HG02678 (cell line): Measurements from ENCODE around the gene STPG3.

ENCODE experiments used
- ATAC-seq: cut with Tn5 transposase; IDR thresholded peaks from one replicate; pipeline ENCODE4 v1.9.1; 2021; ENCODE audit warnings: mild to moderate bottlenecking, moderate library complexity; ENCODE audit not compliant: unreplicated experiment

STPG3 gene

DNA sequence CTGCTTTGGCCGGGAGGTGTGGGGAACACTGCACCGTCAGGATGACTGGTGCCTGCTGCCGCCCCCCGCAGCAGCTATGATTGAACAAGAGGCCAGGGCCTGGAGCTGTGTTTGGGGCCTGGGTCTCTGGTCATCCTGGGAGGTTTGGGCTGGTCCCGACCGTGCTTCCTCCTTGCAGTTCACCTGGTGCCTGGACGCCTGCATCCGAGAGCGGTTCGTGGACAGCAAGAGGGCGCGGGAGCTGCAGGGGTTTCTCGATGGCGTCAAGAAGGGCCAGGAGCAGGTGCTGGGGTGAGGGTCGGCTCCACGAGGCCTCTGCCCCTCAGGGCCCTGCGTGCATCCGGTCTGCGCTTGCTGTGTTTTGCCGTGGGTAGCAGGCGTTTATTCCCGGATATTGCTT, 13.0 kb downstream of the STPG3 start:
- no peak for ATAC-seq

DNA sequence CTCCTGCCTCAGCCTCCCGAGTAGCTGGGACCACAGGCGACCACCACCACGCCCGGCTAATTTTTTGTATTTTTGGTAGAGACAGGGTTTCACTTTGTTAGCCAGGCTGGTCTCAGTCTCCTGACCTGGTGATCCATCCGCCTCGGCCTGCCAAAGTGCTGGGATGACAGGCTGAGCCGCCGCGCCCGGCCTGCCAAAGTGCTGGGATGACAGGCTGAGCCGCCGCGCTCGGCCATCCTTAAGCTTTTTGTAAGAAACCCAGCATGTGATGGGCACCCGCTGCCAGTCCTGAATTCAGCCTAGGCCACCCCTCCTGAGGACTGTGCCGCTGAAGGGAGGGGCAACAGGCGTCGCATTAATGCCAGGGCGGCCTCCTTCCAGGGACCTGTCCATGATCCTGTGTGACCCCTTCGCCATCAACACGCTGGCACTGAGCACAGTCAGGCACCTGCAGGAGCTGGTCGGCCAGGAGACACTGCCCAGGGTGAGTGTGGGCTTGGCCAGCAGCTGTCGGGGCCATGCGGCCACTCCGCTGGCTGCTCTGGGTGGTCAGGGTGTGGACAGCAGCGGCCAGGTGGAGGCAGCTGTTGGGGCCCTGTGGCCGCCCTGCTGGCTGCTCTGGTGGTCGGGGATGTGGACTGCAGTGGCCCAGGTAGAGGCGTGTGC, 14.5 kb downstream of the STPG3 start:
- ATAC-seq, result no peak

DNA sequence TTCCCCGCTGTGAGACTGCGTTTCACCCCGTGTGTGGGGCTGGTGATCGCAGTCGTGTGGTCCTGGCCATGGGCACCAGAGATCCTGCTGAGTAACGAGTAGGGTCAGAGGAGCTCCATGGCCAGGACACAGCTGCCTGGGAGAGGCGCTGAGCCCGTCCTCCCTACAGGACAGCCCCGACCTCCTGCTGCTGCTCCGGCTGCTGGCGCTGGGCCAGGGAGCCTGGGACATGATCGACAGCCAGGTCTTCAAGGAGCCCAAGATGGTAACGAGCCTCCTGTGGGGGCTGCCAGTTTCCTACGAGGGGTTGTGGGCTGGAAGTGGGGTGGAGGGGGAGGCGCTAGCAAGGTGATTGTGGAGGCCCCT, 15.1 kb downstream of the STPG3 start:
- ATAC-seq, result no peak

DNA sequence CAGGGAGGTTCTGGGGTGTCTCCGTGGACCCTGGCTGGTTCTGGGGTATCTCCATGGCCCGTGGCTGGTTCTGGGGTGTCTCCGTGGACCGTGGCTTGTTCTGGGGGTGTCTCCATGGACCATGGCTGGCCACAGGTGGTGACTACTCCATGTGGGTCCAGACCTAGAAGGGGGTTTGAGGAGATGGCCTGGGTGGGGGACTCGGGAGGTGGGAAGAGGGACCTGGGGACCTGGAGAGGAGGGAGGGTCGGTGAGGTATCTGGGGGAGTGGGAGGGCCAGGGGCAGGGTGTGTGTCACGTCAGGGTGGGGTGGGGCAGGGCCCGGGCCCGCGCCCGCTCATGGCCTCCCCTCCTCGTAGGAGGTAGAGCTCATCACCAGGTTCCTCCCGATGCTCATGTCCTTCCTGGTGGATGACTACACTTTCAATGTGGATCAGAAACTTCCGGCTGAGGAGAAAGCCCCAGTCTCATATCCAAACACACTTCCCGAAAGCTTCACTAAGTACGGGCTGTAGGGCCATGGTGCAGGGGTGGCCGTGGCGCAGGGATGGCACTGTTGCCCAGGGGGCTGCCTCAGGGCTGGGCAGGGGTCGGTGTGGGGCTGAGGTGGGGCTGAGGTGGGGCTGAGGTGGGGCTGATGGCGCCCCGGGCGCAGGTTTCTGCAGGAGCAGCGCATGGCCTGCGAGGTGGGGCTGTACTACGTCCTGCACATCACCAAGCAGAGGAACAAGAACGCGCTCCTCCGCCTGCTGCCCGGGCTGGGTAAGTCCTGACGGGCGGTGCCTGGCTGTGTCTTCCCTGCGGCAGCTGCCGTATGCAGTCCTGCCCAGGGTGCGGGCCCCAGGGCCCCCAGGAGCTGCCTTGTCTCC, 15.7 kb downstream of the STPG3 start:
- ATAC-seq, result no peak

DNA sequence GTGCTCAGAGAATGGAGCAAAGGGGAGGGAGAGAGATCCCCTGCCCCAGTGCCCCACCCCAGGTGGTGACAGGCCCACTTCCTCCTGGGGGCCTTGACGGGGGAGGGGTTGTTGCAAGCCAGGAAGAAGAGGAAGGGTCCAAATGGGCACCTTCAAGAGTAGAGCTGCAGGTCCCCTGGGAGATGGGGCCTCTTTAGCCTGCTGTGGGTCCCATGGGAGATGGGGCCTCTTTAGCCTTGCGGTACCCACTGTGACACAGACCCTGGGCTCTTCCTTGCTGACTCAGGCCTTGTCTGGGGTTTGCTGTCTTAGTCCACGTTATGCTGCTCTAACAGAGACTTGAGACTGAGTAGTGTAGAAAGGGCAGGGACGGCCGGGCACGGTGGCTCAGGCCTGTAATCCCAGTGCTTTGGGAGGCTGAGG, 16.9 kb downstream of the STPG3 start:
- no peak for ATAC-seq

DNA sequence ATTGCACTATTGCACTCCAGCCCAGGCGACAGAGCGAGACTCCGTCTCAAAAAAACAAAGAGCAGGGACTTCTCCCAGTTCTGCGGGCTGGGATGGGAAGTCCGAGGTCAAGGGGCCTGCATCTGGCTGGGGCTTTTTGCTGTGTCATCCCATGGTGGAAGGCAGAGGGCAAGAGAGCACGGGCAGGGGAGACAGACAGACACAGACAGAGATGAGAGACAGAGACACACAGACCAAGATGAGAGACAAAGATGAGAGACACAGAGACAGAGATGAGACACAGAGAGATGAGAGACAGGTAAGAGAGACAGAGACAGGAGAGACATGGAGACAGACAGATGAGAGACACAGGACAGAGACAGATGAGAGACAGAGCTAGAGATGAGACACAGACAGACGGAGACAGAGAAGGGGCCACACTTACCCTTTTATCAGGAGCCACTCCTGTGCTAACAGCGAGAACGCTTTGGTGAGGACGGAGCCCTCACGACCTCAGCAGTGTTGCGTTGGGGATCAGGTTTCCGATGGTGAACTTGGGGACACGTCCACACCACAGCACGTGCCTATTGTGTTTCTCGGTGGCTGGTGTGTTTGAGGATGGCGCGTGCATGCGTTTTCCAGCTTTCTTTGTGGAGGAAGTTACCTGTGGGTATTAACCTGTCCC, 17.6 kb downstream of the STPG3 start:
- ATAC-seq, result no peak

DNA sequence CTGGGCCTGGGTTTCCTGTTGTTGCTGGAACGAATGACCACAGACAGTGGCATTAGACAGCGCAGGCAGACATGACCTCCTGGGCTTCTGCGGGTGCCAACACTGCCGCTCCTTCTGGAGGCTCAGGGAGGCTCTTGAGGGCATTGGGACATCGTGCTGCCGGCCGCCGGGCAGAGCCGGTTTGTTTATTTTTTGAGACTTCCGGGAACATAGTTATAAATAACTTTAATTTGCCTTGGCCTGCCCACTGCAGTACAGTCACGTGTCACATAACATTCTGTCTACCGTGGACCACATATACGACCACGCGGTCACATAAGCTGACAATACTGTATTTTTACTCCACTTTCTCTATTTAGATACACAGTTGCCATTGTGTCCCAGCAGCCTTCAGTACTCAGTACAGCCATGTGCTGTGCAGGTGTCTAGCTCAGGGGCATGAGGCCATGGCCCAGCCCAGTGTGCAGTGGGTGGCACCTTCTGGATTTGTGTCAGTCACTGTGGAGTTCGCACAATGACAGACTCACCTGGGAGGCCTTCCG, 18.2 kb downstream of the STPG3 start:
- no peak for ATAC-seq

DNA sequence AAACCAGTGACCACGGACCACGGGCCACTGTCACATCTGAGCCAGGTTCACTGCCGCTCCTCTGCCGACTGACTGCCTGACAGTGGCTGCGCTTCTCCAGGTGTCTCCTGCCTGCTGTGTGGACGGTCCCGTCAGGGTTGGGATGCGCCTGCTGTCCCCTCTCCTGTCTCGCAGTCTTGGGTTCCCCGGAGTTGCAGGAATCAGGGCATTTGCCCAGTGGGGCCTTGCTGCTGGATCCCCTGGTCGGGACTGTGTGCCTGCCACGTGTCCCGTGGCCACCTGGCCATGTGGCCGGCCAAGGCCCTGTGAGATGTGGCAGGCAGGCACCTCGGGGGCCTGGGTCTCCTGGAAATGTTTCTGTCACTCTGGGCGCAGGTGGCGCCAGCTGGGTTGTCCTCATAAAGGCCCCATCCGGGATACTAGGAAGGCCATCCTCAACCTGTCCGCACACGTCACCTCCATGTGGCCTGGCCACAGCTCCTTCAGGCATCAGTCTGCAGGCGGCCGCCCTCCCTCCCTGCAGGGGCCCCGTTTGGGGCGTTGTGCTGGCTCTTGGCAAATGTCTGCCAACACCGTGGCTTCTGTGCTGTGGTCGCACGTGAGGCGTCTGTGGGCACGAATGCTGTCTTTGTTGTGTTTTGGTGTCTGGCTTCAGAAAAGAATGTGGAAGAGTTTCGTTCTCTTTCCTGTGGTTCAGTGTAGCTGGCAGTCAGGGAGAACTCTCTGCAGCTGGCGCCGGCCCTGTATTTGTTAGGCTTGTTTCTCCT, 20.0 kb downstream of the STPG3 start:
- ATAC-seq, result no peak

DNA sequence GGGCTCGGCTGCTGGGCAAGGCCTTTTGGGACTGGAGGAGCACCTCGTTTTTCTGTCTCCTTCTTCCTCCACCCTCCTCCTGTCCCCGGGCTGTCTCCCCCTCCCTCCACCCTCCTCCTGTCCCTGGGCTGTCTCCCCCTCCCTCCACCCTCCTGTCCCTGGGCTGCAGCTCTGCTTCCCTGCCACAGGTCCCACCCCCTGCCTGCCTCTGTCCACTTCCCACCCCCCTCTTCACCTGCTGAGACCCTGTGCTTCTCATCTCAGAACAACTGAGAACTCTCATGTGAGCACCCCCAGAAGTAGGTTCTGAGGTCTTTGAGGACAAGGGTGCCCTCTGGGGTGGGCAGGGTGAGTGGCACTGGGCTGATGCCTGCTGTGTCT, 20.6 kb downstream of the STPG3 start:
- ATAC-seq, result no peak

DNA sequence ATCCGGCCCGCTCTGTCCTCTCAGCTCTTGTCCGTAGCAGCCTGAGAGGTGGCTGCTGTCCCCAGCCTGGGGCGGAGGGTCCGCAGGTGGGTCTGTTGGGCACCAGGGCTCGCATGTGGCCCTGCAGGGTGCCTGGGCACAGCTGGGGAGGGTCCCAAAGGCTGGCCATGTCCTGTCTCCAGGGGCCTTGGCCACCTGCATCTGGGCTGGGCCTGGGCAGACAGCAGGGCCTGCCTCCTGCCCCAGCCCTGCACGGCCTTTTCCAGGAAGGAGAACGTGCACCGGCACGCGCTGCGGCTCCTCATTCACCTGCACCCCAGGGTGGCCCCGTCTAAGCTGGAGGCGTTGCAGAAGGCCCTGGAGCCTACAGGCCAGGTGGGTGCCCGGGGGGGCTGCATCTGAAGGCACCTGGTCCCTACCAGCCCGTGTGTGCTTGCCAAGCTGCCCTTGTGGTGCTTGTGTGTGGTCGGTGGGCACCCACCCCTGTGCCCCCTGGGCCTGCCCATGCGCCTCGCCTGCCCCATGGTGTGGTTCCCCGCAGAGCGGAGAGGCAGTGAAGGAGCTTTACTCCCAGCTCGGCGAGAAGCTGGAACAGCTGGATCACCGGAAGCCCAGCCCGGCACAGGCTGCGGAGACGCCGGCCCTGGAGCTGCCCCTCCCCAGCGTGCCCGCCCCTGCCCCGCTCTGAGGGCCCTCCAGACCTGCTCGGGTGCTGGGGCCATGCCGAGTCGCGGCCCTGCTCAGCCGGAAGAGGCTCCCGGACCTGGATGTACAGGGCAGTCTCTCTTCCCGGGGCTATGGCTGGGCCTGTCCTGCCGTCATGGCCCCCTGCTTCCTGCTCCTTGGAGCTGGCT, 21.4 kb downstream of the STPG3 start:
- ATAC-seq, result no peak

DNA sequence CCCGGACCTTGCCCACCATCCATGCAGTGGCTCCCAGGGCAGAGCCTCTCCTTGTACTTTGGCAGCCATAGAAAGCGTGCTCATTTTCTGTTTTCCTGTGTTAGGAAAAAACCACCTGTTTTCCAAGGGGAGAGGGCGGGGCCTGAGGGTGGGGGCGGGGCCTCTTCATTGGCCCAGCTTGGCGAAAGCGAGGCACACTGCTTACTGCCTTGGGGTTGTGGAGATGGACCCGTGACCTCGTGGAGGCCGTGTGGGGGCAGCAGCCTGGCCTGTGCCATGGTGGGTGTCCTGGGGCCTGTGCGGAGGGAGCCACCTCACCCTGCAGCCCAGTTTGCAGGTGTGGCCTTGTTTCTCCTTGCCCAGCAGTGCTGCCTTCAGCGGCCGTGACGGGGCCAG, 22.0 kb downstream of the STPG3 start:
- no peak for ATAC-seq

DNA sequence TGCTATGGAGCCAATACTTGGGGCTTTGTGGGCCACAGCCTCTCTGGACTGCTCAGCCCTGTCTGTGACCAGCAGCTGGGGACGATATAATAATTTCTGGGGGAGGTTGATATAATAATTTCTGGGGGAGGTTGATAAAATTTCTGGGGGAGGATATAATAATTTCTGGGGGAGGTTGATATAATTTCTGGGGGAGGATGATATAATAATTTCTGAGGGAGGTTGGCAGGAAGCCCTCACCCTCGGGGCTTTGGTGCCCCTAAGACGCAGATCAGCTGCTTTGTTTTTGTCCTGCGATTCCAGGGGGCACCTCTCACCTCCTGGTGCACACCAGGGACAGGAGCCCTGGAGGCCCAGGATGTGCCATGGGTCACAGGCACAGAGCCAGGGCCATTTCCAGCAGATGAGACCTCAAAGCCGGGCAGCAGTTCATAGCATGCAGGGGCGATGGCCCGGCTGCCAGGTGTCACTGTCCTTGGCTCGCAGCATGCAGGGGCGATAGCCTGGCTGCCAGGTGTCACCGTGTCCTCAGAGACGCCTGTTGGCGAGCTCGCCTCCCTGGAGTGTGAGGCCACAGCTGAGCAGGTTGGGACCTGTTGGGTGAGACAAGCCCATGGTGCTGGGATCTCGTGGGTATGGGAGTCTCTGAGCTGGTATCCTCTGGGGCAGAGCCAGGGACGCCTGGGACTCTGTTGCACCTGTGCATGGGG, 22.7 kb downstream of the STPG3 start:
- ATAC-seq, result no peak

DNA sequence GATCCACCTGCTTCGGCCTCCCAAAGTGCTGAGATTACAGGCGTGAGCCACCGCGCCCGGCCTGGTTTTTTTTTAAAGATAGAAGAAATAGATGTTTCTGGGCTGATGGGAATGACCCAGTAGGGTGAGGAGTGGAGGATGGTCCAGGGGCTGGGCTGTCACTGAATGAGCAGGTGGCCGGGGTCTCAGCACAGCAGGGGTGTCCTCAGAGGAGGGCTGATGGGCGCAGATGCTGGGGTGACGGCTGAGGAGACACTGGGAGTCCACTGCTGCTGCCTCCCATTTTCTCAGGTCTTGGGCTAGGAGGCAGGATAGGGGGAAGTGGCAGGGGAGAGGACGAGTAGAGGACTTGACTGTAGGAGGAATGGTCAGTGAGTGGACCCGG, 24.1 kb downstream of the STPG3 start:
- no peak for ATAC-seq

DNA sequence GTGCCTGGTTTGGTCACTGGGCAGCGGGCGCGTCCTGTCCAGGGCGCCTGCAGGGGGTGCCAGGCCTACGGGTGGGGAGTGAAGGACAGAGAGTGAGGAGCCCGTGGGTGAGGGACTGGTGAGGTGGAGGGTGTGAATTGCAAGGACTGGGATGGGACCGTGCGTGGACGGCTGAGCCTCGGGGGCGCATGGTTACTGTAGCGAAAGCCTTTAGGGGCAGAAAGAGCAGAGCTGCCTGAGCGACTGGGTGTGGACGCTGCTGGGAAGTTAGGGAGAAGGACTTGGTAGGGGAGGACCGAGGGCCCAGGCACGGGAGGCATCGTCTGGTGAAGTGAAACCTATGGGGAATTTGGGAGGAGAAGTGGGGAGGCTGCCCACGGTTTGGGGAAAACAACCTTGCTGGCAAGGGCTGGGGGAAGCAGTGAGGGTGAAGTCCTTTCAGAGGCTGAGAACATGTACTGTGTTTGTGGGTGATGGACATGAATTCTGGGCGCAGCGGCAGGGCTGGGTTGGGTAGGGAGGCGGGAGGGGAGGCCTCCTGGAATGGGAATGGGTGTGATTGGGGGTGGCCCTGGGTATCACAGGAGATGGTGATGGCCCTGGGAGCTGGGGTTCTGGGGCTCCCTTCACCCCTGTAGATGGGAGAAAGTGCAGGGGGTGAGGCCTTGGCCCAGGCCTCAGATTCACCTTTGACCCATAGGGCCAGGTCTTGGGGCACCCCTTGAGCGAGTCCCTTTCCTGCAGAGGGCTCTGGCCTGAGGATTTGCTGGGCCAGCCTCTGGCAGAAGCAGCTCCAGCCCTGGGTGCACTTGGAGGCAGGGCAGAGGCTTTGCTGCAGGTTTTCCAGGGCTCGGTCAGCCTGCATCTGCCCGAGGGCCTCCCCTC, 24.7 kb downstream of the STPG3 start:
- ATAC-seq, result no peak

DNA sequence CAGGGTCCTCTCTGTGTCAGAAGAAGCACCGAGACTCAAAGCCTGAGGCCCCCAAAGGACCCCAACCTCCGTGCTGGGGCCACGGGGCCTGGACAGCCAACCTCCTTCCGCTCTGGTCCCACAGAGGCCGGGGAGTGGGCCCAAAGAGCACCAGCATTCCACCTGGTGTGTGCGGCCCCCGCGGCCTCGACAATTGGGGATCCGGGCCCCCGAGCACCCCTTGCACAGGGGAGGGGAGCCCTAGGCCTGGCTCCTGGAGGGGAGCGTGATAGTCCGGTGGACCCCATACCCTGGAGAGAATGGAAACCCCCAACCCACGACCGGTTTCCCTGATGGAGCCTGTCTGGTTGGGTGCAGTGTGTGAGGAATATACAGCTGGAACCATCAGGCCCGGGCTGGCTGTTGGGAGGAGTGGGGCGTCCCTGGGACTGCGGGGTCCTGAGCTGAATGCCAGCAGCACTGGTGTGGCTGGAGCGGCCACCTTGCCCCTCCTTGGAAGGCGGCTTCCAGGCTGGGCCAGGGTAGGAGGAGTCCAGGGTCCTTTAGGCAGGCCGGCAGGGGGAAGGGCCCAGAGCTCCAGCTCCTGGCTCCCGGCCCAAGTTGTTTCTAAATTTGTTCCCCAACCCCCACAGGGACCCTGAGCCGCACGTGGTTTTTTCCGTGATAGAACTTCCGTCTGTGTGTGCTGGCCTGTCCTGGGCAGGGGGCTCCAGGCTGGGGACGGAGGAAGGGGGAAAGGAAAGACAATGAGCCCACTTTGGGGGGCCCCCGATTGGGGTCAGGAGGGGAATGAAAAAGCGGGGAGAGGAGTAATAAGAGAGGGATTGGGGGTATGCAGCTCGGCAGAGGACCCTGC, 25.6 kb downstream of the STPG3 start:
- no peak for ATAC-seq

DNA sequence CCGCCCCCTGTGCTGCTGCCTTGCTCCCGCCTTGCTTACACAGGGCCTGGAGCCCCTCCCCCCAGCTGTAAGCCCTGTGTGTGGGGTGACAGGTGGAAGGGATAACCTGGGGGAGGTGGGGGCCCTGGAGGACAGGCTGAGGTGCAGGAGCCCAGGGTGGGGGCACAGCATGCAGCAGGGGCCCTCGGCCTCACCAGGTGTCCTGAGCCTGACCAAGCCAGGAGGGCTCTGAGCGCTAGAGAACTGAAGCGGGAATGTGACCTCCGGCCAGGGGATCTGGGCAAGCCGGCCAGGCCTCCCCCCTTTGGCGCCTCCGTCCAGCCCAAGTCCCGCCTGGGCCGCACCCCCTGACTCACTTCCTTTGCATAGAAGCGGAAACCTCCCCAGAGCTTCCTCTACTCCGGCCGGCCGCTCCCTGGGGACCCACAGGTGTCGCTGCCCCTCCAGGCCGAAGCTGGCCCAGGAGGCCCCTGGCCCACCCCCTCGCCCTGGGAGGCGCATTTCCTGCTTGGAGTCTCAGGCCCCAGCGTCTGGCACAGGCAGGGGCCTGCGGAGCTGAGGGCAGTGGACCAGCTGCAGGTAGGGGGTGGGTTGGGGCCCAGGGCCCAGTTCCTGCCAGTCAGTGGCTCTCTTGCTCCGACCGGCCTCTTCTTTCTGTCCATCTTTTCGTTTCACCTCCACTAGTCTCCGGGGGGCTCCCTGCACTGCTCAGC, 26.4 kb downstream of the STPG3 start, which contains the start of gene TOR4A:
TOR4A (plus strand) TSS at position 398 of the 713 bp plus-strand sequence. CDS start 964 bp downstream, outside the sequence.
- ATAC-seq, result peak; percentile 65
